ENCODE results near the gene TTC1. TPM values are rescaled to one million over a fixed set of nuclear protein-coding genes. Genes with fewer than 3 reads are reported as not detected.

The TTC1 gene
- total RNA-seq, 2 experiments from 2014 or later: 53.6 to 54.3 TPM

DNA sequence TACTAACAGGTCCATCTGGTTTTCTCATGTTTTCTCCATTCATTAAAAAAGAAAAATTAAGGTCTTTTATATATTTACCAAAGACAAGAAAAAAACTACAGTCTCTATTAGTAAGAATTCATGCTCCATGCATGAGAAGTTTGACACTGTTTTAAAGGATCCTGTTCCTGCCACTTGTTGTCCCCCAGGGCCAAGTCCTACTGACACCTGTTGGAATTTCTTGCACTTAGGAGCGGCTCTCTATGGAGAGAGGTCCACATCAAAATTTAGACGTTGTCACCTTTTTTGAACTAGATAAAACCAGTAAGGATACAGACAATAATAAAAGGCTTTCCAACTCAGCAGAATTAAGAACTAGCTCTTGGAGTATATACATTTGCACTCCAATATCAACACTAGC lies 68.1 kb downstream of the TTC1 start:
- no peak overlapping the region for H3K27ac Mint-ChIP-seq
- no peaks in the 10 kb centered on the region for H3K4me1 Mint-ChIP-seq (ENCODE audit: low read depth)
- CTCF ChIA-PET: no interaction called here
- H3K4me3 Mint-ChIP-seq: no peak overlapping the region
- DNase-seq: no peak
- no peaks in the 10 kb centered on the region for H3K9me3 Mint-ChIP-seq
- POLR2A ChIA-PET: no interaction called here
- H3K36me3 Mint-ChIP-seq: peaks cover 14% of the 10 kb centered on the region
- no peaks in the 10 kb centered on the region for H3K27me3 Mint-ChIP-seq
- intact Hi-C loops (cut with micrococcal nuclease): no loop called here

DNA sequence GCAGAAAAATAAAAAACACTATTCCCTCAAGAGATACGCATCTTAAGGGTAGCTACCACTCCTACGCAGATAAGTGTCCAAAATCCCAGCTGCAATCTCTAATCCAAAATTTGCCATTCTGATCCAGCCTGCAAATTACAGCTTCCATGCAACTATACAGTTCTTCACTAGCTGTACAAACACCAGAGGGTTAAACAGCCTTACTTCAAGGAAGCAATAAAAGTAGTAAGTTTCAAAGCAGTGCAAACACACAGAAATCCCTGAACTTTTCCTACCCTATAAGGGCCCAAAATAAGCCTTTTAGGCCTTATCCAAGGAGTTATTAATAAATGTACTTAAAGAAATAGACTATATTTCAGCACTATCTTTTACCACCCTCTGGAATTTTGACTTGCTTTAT lies 70.8 kb downstream of the TTC1 start:
- ChIA-PET CTCF (interaction anchor here (1.8 kb wide), 1 partner anchor 263 kb away, joined by 8 read pairs; no protein-coding TSS in a partner anchor), POLR2A (no interaction called here)
- Mint-ChIP-seq H3K36me3 (peaks cover 10% of the 10 kb centered on the region), H3K27me3 (no peaks in the 10 kb centered on the region), H3K9me3 (no peaks in the 10 kb centered on the region), H3K27ac (no peak overlapping the region), H3K4me1 (ENCODE audit: low read depth) (no peaks in the 10 kb centered on the region), H3K4me3 (no peak overlapping the region)
- DNase-seq: no peak
- intact Hi-C loops (cut with micrococcal nuclease): no loop called here

DNA sequence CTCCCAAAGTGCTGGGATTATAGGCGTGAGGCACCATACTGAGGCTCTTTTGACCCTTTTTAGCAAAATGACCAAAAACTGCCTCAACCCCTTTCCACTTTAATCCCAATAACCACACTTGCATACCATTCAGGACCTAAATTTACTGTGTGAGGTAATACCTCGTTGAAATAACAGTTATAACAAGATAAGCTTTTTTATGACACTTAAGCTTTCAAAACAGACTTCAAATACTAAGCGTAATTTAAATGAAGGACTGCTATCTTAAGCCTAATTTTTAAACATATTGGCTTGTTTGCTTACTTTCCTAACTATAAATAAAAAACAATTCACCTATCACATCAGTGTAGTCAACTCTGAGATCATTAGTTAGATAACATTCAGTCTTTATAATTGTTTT lies 72.6 kb downstream of the TTC1 start:
- intact Hi-C loops (cut with micrococcal nuclease): no loop called here
- no peaks in the 10 kb centered on the region for H3K4me1 Mint-ChIP-seq (ENCODE audit: low read depth)
- H3K9me3 Mint-ChIP-seq: no peaks in the 10 kb centered on the region
- POLR2A ChIA-PET: no interaction called here
- no peaks in the 10 kb centered on the region for H3K27me3 Mint-ChIP-seq
- DNase-seq: no peak
- CTCF ChIA-PET: interaction anchor here (0.6 to 1.8 kb wide), 6 partner anchors 10 to 261 kb away, joined by 3 to 8 read pairs (median 4); no protein-coding TSS in a partner anchor
- no peak overlapping the region for H3K27ac Mint-ChIP-seq
- peaks cover 10% of the 10 kb centered on the region for H3K36me3 Mint-ChIP-seq
- H3K4me3 Mint-ChIP-seq: no peak overlapping the region

DNA sequence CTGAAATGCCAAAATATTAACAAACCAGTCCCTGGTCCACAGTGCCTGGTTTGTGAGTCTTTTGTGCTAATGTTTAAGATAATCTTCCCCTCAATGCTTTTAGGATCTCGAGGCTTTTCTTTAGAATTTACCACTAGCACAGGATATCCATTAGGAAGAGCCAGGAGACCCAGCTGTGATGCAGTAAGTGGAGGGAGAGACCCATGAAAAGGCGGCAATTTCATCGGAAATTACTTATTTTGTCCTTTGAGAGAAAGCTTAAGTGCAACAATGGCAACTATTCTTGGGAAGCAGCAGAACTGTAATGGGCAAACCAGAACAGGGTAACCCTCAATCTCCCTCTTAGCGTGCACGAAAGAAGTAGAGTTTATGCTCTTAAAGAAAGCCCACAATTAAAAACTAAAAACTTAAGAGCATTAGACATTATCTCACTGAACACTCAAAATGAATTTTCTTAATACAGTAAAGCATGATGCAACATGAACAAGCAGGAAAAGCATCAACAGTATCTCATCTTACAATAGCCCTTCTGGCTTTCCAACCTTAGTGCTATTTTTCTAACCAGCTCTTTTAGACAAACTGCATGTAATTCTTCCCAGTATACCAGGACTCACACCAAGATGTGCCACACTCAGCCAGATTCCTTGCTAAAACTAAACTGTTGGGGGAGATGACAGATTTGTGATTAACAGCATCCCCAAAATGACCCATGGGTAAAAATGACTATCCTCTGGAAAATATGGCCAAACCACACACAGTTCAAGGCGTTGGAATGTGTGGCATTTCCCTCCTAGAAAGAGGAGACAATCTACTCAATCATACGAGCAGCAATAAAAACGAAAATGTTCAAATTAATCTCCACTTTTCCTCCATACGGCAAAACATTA lies 73.9 kb downstream of the TTC1 start:
- Mint-ChIP-seq H3K36me3 (peaks cover 10% of the 10 kb centered on the region), H3K27me3 (no peaks in the 10 kb centered on the region), H3K27ac (no peak overlapping the region), H3K9me3 (no peaks in the 10 kb centered on the region), H3K4me1 (ENCODE audit: low read depth) (no peaks in the 10 kb centered on the region), H3K4me3 (no peak overlapping the region)
- intact Hi-C loops (cut with micrococcal nuclease): no loop called here
- POLR2A ChIA-PET: no interaction called here
- CTCF ChIA-PET: no interaction called here
- no peak for DNase-seq

DNA sequence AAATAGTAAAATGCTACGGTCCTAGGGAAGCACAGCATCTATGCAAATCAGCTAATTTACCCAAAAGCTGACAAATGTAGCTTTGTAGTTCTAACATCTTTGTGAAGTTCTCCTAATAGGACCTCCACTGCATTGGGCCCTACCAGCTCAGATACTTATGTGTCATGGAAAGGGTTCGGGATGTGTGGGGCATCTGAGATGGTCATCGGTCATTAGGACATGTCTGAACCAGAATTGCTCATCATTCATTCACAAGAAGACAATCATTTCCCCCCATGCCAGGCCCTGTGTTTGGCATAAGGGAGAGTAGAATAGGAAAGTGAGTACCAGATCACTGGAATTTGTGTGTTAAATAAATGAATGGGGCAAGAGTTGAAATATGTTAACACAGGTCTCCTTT lies 74.6 kb downstream of the TTC1 start:
- Mint-ChIP-seq H3K27ac (no peak overlapping the region), H3K9me3 (no peaks in the 10 kb centered on the region), H3K4me1 (ENCODE audit: low read depth) (no peaks in the 10 kb centered on the region), H3K36me3 (peaks cover 9% of the 10 kb centered on the region), H3K27me3 (no peaks in the 10 kb centered on the region), H3K4me3 (no peak overlapping the region)
- CTCF ChIA-PET: interaction anchor here (0.6 kb wide), 1 partner anchor 293 kb away, joined by 4 read pairs; no protein-coding TSS in a partner anchor
- intact Hi-C loops (cut with micrococcal nuclease): no loop called here
- POLR2A ChIA-PET: no interaction called here
- DNase-seq: no peak

DNA sequence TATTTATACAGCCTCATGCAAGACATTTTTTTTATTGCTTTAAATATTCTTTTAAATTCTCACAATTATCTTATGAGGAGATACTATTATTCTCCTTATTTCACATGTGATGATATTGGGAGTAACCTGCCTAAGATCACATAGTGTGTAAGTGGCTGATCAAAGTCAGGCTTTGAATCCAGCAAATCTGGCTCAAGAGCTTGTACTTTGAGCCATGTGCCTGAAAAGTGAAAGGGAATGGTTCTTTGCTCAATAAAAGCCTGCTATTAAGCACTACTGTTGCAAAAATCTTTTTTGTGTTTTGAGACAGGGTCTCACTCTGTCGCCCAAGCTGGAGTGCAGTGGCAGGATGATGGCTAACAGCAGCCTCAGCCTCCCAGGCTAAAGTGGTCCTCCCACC lies 75.2 kb downstream of the TTC1 start:
- peaks cover 4% of the 10 kb centered on the region for H3K36me3 Mint-ChIP-seq
- DNase-seq: no peak
- H3K27me3 Mint-ChIP-seq: no peaks in the 10 kb centered on the region
- CTCF ChIA-PET: interaction anchor here (0.6 to 1.3 kb wide), 2 partner anchors 62 to 292 kb away, joined by 4 read pairs; no protein-coding TSS in a partner anchor
- H3K4me1 Mint-ChIP-seq (ENCODE audit: low read depth): no peaks in the 10 kb centered on the region
- intact Hi-C loops (cut with micrococcal nuclease): no loop called here
- H3K27ac Mint-ChIP-seq: no peak overlapping the region
- no peaks in the 10 kb centered on the region for H3K9me3 Mint-ChIP-seq
- POLR2A ChIA-PET: no interaction called here
- no peak overlapping the region for H3K4me3 Mint-ChIP-seq

DNA sequence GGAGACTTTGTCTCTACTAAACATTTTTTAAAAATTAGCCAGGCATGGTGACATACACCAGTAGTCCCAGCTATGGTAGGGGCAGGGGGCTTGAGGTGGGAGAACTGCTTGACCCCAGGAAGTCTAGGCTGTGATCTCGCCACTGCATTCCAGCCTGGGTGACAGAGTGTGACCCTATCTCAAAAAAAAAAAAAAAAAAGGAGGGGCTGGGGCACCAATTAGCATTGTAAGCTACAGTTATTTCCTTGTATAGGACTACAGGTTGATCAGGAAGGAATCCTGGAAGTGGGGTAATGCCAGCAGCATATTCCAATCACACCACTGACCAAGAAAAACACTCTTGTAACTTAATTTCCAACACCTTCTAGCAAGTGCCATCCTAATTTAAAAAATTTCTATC lies 78.3 kb downstream of the TTC1 start:
- CTCF ChIA-PET: no interaction called here
- peaks cover 8% of the 10 kb centered on the region for H3K36me3 Mint-ChIP-seq

DNA sequence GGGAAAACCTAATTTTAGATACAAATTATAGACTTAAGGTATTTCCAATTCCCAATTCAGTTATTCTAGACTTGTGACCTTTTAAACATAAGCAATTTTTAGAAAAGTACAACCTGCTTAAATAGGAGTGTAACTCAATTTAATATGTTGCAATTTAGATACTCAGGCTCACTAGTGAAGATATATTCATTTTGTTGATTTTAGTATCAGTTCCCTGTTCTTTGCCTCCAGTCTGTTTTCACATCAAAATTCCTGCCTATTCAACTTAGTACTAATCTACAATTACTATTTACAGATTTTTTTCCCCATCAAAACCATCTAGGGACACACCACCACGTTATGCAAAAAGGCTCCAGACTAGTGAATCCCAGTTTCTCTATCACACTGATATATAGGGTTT lies 79.9 kb downstream of the TTC1 start:
- CTCF ChIA-PET: interaction anchor here (1.2 kb wide), 1 partner anchor 67 kb away, joined by 3 read pairs; no protein-coding TSS in a partner anchor

More for the DNA sequence above, 78.3 kb downstream of the TTC1 start:
- H3K9me3 Mint-ChIP-seq: no peaks in the 10 kb centered on the region
- DNase-seq: no peak
- no peak overlapping the region for H3K4me3 Mint-ChIP-seq
- H3K27ac Mint-ChIP-seq: no peak overlapping the region
- intact Hi-C loops (cut with micrococcal nuclease): no loop called here
- POLR2A ChIA-PET: no interaction called here
- peaks cover 1% of the 10 kb centered on the region for H3K4me1 Mint-ChIP-seq (ENCODE audit: low read depth)
- H3K27me3 Mint-ChIP-seq: no peaks in the 10 kb centered on the region

DNA sequence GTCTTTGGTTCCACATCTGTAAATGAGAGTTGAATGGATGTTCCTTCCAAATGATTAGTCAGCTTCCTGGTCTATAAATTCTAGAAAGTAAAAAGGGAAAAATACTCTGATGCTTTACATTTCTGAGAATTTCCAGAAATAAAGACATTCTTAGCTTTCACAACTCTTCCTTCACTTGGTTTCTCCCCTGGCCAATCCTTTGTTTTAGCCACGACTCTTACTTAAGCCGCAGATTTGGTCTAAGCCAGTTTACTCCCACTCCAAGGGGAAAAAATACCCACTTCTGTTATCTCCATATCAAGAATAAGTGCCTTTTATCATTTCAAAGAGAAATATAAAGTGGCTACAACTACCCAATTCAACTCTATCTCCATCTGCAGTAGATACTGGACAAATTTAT lies 80.6 kb downstream of the TTC1 start:
- H3K36me3 Mint-ChIP-seq: peaks cover 29% of the 10 kb centered on the region
- CTCF ChIA-PET: interaction anchor here (1.2 kb wide), 1 partner anchor 67 kb away, joined by 3 read pairs; no protein-coding TSS in a partner anchor

More for the DNA sequence above, 79.9 kb downstream of the TTC1 start:
- Mint-ChIP-seq H3K36me3 (peaks cover 22% of the 10 kb centered on the region), H3K27me3 (no peaks in the 10 kb centered on the region), H3K4me1 (ENCODE audit: low read depth) (peaks cover 10% of the 10 kb centered on the region), H3K27ac (no peak overlapping the region), H3K4me3 (no peak overlapping the region), H3K9me3 (no peaks in the 10 kb centered on the region)
- POLR2A ChIA-PET: no interaction called here
- intact Hi-C loops (cut with micrococcal nuclease): no loop called here
- no peak for DNase-seq

DNA sequence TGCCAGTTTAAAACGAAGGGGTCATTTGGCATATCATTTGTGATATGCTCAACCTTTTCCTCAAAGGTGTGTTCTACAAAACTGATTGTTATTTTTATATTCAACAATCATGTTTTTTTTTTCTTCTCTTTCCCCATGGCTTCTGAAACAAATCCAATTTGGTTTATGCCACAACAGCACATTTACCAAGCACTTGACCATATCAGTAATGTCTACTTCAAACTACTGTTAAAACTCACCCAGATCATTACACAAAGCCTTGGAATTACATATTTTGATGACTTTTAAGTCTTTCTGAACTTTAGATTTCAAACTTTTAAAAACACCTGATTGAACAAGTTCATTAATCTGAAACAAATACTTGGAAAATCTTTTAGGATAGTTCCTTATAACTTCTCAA lies 81.1 kb downstream of the TTC1 start:
- CTCF ChIA-PET: no interaction called here
- intact Hi-C loops (cut with micrococcal nuclease): no loop called here
- Mint-ChIP-seq H3K27me3 (no peaks in the 10 kb centered on the region), H3K9me3 (no peaks in the 10 kb centered on the region), H3K36me3 (peaks cover 29% of the 10 kb centered on the region), H3K4me3 (no peak overlapping the region), H3K27ac (no peak overlapping the region), H3K4me1 (ENCODE audit: low read depth) (peaks cover 12% of the 10 kb centered on the region)
- POLR2A ChIA-PET: no interaction called here
- DNase-seq: no peak

More for the DNA sequence above, 80.6 kb downstream of the TTC1 start:
- Mint-ChIP-seq H3K9me3 (no peaks in the 10 kb centered on the region), H3K27me3 (no peaks in the 10 kb centered on the region), H3K4me3 (no peak overlapping the region), H3K27ac (no peak overlapping the region), H3K4me1 (ENCODE audit: low read depth) (peaks cover 12% of the 10 kb centered on the region)
- intact Hi-C loops (cut with micrococcal nuclease): no loop called here
- POLR2A ChIA-PET: no interaction called here
- no peak for DNase-seq

DNA sequence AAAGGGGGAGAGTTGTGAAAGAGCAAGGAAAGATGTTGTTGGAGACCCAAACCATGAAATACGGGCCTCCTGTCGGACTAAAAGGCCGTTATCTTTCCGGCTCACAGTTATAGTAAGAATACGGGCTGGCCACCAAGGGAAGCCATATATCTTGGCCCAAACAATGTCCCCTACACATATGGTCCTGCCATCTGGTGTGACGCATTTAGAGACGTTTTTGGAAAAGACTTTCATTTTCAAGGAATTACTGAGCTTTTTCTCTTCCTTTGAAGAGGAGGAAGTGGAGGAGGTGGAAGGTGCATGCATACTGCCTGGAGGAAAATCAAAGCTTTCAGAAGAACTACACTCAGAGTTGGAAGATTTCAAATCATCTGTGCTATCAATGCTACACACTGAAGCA lies 83.6 kb downstream of the TTC1 start:
- Mint-ChIP-seq H3K27me3 (no peaks in the 10 kb centered on the region), H3K27ac (no peak overlapping the region), H3K36me3 (peaks cover 34% of the 10 kb centered on the region), H3K9me3 (no peaks in the 10 kb centered on the region), H3K4me3 (no peak overlapping the region), H3K4me1 (ENCODE audit: low read depth) (peaks cover 12% of the 10 kb centered on the region)
- intact Hi-C loops (cut with micrococcal nuclease): no loop called here
- CTCF ChIA-PET: interaction anchor here (2.1 kb wide), 1 partner anchor 71 kb away, joined by 8 read pairs; no protein-coding TSS in a partner anchor
- DNase-seq: no peak
- POLR2A ChIA-PET: no interaction called here

DNA sequence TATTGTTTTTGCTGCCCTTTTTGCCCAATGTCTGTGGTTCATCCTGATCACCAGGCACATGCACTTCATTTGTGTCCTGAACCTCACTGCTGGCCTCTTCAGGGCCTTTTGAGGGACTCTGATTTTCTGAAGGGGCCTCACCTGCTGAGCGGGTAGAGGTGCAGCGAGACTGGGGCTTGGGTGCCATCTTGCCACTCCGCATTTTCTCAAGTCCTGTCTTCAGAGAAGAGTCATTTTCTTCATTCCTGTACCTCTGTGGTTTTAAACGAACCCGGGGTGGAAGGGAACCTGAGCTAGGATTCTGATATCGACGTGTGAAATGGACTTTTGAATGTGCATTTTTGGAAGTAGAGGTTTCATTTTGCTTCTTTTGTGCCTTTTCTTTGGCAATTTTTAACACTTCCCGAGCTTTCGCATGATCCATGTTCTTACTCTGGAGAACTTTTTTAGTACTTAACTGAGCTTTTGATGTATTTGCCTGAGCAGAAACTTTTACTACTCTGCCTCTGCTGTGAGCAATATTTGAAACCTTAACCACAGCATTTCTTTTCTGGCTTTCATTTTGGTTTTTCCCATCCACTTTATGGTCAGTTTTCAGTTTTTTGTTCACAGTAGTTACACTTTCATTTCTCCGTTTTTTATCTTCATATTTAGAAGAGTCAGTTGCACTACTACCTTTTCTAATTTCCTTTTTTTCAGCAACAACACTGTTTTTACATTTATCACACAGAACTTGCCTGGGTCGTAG lies 84.2 kb downstream of the TTC1 start:
- Mint-ChIP-seq H3K9me3 (no peaks in the 10 kb centered on the region), H3K27ac (no peak overlapping the region), H3K4me3 (no peak overlapping the region), H3K4me1 (ENCODE audit: low read depth) (peaks cover 12% of the 10 kb centered on the region), H3K27me3 (no peaks in the 10 kb centered on the region), H3K36me3 (peaks cover 34% of the 10 kb centered on the region)
- POLR2A ChIA-PET: no interaction called here
- intact Hi-C loops (cut with micrococcal nuclease): no loop called here
- CTCF ChIA-PET: no interaction called here
- no peak for DNase-seq
